ENCODE results near the gene ARRB1.

DNA sequence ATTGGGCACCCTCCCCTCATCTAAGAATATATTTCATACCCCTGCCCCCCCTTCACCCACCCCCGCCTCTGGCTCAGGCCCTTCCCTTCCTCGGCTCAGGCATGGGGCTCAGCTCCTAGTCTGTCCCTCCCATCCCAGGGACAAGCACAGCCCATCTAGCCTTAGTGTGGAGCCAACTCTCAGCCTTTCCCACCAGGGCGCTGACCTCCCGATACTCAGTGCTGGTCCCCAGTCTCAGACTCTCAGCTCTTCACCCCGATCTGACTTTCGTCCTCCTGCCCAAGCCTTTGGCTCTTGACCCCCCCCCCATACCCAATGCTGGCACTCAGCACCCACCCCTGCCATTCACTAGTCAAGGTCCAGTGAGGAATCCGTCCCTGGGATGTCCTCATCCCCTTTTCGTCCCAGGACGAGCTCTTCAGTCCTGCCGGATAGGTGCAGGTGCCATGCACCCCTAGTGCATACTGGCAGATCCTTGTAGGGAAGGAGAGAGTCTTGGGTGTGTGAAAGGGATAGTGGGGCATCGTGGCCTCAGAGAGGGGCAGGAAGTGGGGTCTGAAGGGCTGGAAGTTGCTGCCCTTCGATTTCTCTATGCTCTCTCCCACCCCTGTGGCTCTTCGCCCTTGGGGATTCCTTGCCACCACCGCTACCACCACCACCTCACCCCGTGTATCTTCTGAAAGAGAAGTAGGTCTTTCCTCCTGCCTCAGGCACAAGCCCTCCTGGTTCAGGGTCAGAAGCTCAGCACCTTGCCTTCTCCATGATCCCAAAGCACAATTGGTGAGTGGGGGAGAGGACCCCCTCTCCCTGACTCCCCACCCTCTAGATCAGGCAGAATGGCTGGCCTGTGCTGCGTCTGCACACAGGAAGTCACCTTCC is 108.5 kb downstream of the ARRB1 start:
- TF ChIP-seq POLR2AphosphoS5 (IDR thresholded peaks at IDR 0.05; ENCODE audit: low read depth, low read length) (no peak), TAF1 (IDR thresholded peaks at IDR 0.05; ENCODE audit: borderline replicate concordance, insufficient read depth, low read length) (no peak)
